ENCODE results near the gene SPATA33.
"Not testable (repeated sequence)": the region's sequence is repeated elsewhere in the genome, so short reads cannot be mapped to it uniquely, and the experiment has no call there.

SPATA33 gene

GRCh38 chr16:89695086-89695874 lies 37.6 kb downstream of the SPATA33 start:
- FAIRE-seq = no peak

- no peak for FAIRE-seq
Observed at GRCh38 chr16:89695875-89696669, 38.4 kb downstream of the SPATA33 start.

GRCh38 chr16:89696670-89697128 lies 39.1 kb downstream of the SPATA33 start:
- no peak for FAIRE-seq

- FAIRE-seq = no peak
Observed at GRCh38 chr16:89697161-89697615, 39.6 kb downstream of the SPATA33 start.

- no peak for FAIRE-seq
Observed at GRCh38 chr16:89697616-89698331, 40.1 kb downstream of the SPATA33 start.

GRCh38 chr16:89698717-89699116 lies 41.1 kb downstream of the SPATA33 start:
- not testable (repeated sequence) for FAIRE-seq

- not testable (repeated sequence) for FAIRE-seq
Observed at GRCh38 chr16:89699629-89700099, 42.0 kb downstream of the SPATA33 start.

GRCh38 chr16:89700100-89700648 lies 42.5 kb downstream of the SPATA33 start:
- peak; percentile 81 for FAIRE-seq

GRCh38 chr16:89700649-89701424 lies 43.2 kb downstream of the SPATA33 start:
- FAIRE-seq = no peak

GRCh38 chr16:89701425-89702406 lies 44.1 kb downstream of the SPATA33 start, which contains the start of gene SPATA2L:
Gene SPATA2L, minus strand, starts transcription at chr16:89701705. Its CDS starts 473 bp downstream, at chr16:89701232.
- peak; percentile 20 for FAIRE-seq

- FAIRE-seq = no peak
Observed at GRCh38 chr16:89704281-89704680, 46.6 kb downstream of the SPATA33 start.

- FAIRE-seq = no peak
Observed at GRCh38 chr16:89705006-89705405, 47.4 kb downstream of the SPATA33 start.

- FAIRE-seq = no peak
Observed at GRCh38 chr16:89706518-89707260, 49.1 kb downstream of the SPATA33 start.

GRCh38 chr16:89707695-89708094 lies 50.1 kb downstream of the SPATA33 start:
- FAIRE-seq = no peak

- no peak for FAIRE-seq
Observed at GRCh38 chr16:89708481-89708931, 50.9 kb downstream of the SPATA33 start.

GRCh38 chr16:89709166-89709565 lies 51.5 kb downstream of the SPATA33 start:
- FAIRE-seq = no peak

- FAIRE-seq = no peak
Observed at GRCh38 chr16:89709716-89710432, 52.2 kb downstream of the SPATA33 start.

GRCh38 chr16:89710709-89711564 lies 53.3 kb downstream of the SPATA33 start:
- no peak for FAIRE-seq
